Liver (tissue), 9 donors: Measurements from ENCODE around the gene TSEN34. TPM values are rescaled to one million over a fixed set of nuclear protein-coding genes. Genes with fewer than 3 reads are reported as not detected.
"Not testable (repeated sequence)": the region's sequence is repeated elsewhere in the genome, so short reads cannot be mapped to it uniquely, and the experiment has no call there.

ENCODE experiments used
- DNase-seq: peaks from one replicate; pipeline ENCODE4 v3.0.0-alpha.2; 2017; ENCODE audit warnings: low spot score
- H3K27ac ChIP-seq, 2 donors: one replicate each; pipeline ENCODE4 v1.7.0; 2013; ENCODE audit warnings: inconsistent platforms in 2 of 2, low read length in 2 of 2, control low read depth in 1 of 2, low read depth in 1 of 2, mild to moderate bottlenecking in 1 of 2
- H3K27me3 ChIP-seq, 4 donors: one replicate each; pipeline versions ENCODE4 v1.6.1 to v1.7.0; 2013; ENCODE audit warnings: low read length in 3 of 4, inconsistent platforms in 1 of 4, mild to moderate bottlenecking in 1 of 4, moderate library complexity in 1 of 4; ENCODE audit not compliant: control insufficient read depth in 4 of 4, insufficient read depth in 4 of 4
- H3K36me3 ChIP-seq, 4 donors: one replicate each; pipeline versions ENCODE4 v1.6.1 to v1.7.0; 2013; ENCODE audit warnings: low read length in 3 of 4, mild to moderate bottlenecking in 3 of 4, low read depth in 1 of 4, moderate library complexity in 1 of 4; ENCODE audit not compliant: control insufficient read depth in 4 of 4, insufficient read depth in 3 of 4
- H3K4me1 ChIP-seq, 4 donors: one replicate each; pipeline versions ENCODE4 v1.6.1 to v1.7.0; 2013; ENCODE audit warnings: low read length in 3 of 4, mild to moderate bottlenecking in 3 of 4, moderate library complexity in 1 of 4; ENCODE audit not compliant: control insufficient read depth in 4 of 4, insufficient read depth in 4 of 4
- H3K4me3 ChIP-seq, 3 donors: one replicate each; pipeline versions ENCODE4 v1.6.1 to v1.7.0; 2013; ENCODE audit warnings: low read length in 3 of 3, control low read depth in 1 of 3, low read depth in 1 of 3, mild to moderate bottlenecking in 1 of 3
- H3K9ac ChIP-seq, 2 donors: one replicate each; pipeline ENCODE4 v1.7.0; 2013; ENCODE audit warnings: low read length in 2 of 2, mild to moderate bottlenecking in 2 of 2, moderate library complexity in 2 of 2, control low read depth in 1 of 2, low read depth in 1 of 2
- H3K9me3 ChIP-seq, 4 donors: one replicate each; pipeline versions ENCODE4 v1.6.1 to v1.7.0; 2013; ENCODE audit warnings: low read length in 3 of 4; ENCODE audit not compliant: control insufficient read depth in 4 of 4
- ATF3 ChIP-seq: IDR thresholded peaks from 2 replicates; pipeline ENCODE4 v1.6.1; 2016; ENCODE audit warnings: antibody characterized with exemption
- CTCF ChIP-seq: fragments of 150-350 bp; IDR thresholded peaks from 2 replicates; pipeline ENCODE4 v1.5.1; 2017; ENCODE audit warnings: improper control_type of control experiment, low read depth, low read length; ENCODE audit not compliant: missing input control
- EGR1 ChIP-seq, 2 donors: IDR thresholded peaks; 2 replicates each; pipeline ENCODE4 v1.6.1; 2016 to 2018; ENCODE audit warnings: antibody characterized with exemption in 2 of 2, low read depth in 2 of 2
- FOXA1 ChIP-seq: IDR thresholded peaks from 2 replicates; pipeline ENCODE4 v1.6.1; 2016; ENCODE audit warnings: antibody characterized with exemption
- MAX ChIP-seq: IDR thresholded peaks from 2 replicates; pipeline ENCODE4 v1.6.1; 2016; ENCODE audit warnings: antibody characterized with exemption
- NR2F2 ChIP-seq: IDR thresholded peaks from 2 replicates; pipeline ENCODE4 v1.6.1; 2016; ENCODE audit warnings: antibody characterized with exemption
- RAD21 ChIP-seq, 2 donors: IDR thresholded peaks; 2 replicates each; pipeline ENCODE4 v1.6.1; 2016; ENCODE audit warnings: antibody characterized with exemption in 2 of 2, mild to moderate bottlenecking in 2 of 2
- REST ChIP-seq: IDR thresholded peaks from 2 replicates; pipeline ENCODE4 v1.6.1; 2016; ENCODE audit warnings: antibody characterized with exemption, mild to moderate bottlenecking
- RXRA ChIP-seq, 2 donors: IDR thresholded peaks; 2 replicates each; pipeline ENCODE4 v1.6.1; 2017 to 2018; ENCODE audit warnings: antibody characterized with exemption in 2 of 2, mild to moderate bottlenecking in 1 of 2
- SP1 ChIP-seq: IDR thresholded peaks from 2 replicates; pipeline ENCODE4 v1.6.1; 2018; ENCODE audit warnings: antibody characterized with exemption, mild to moderate bottlenecking
- TAF1 ChIP-seq: conservative IDR thresholded peaks from 2 replicates; pipeline ENCODE4 v1.6.1; 2016; ENCODE audit warnings: antibody characterized with exemption, mild to moderate bottlenecking
- YY1 ChIP-seq: IDR thresholded peaks from 2 replicates; pipeline ENCODE4 v1.6.1; 2016; ENCODE audit warnings: antibody characterized with exemption, mild to moderate bottlenecking
- ZBTB33 ChIP-seq: IDR thresholded peaks from 2 replicates; pipeline ENCODE4 v1.6.1; 2016; ENCODE audit warnings: antibody characterized with exemption
- WGBS: extraction: QIAGEN DNeasy Blood & Tissue Kit; methylation state at CpG from one replicate; pipeline ENCODE4 v1.1.7; 2013; 5-methylcytosine and 5-hydroxymethylcytosine counted together
- polyA plus RNA-seq, 2 donors: library from polyadenylated mRNA; stranded (reverse) in 1 of 2; unstranded in 1 of 2; fragments of 200-250 nt in 1 of 2; fragments of >200 nt in 1 of 2; fragmentation: Nextera tagmentation in 1 of 2; extraction: Ambion mirVana in 1 of 2; gene quantifications; one replicate each; pipeline versions ENCODE4 v1.2.1 to v1.2.3, GENCODE V29; 2013 to 2015
- total RNA-seq, 2 donors: library from RNA; depleted of rRNA; stranded (reverse); fragments of >200 nt; gene quantifications; one replicate each; pipeline ENCODE4 v1.2.3, GENCODE V29; 2014
- donor health status: healthy.
- donor health status: healthy.
- donor health status: healthy.
- donor health status: healthy.
- donor health status: healthy.

The TSEN34 gene
- total and polyA plus RNA-seq, 4 donors = 15.5 to 37.9 (median 24.6) TPM

- peak; percentile 57 for TF ChIP-seq TAF1
- peak; percentile 84 for TF ChIP-seq NR2F2
- TF ChIP-seq ATF3 = peak; percentile 82
- peak; percentile 94 for TF ChIP-seq ZBTB33
- peak; percentile 98 for TF ChIP-seq SP1
- TF ChIP-seq EGR1 (IDR thresholded peaks at IDR 0.05; ENCODE audit: low read depth in 2 of 2) = no peak
- peak; percentile 94 for TF ChIP-seq FOXA1
Measured at GRCh38 chr19:54209811-54210494, 18.8 kb downstream of the TSEN34 start (continued).

- 85% methylated on average over 12 of the region's 12 CpGs for WGBS
- Histone ChIP-seq H3K27me3 (no peaks in the 10 kb centered on the region), H3K36me3 (peaks cover 5 to 15% (median 11%) of the 10 kb centered on the region in 4 donors), H3K4me1 (peaks cover 26 to 53% (median 43%) of the 10 kb centered on the region in 4 donors), H3K9me3 (no peaks in the 10 kb centered on the region), H3K27ac (peak overlapping the region; percentile 88 to 94), H3K9ac (no peak overlapping the region), H3K4me3 (peak overlapping the region in 2 of 3 donors; percentile 3 to 29)
- DNase-seq = no peak
- TF ChIP-seq ZBTB33 (no peak), YY1 (no peak), CTCF (no peak), RAD21 (IDR thresholded peaks at IDR 0.05) (no peak), FOXA1 (no peak), NR2F2 (no peak), SP1 (no peak), RXRA (IDR thresholded peaks at IDR 0.05) (no peak), REST (no peak), EGR1 (IDR thresholded peaks at IDR 0.05; ENCODE audit: low read depth in 2 of 2) (no peak), MAX (no peak)
Measured at GRCh38 chr19:54211235-54211634, 20.1 kb downstream of the TSEN34 start.

GRCh38 chr19:54214217-54214616 lies 23.1 kb downstream of the TSEN34 start:
- not testable (repeated sequence) for H3K36me3 ChIP-seq, DNase-seq, H3K27me3 ChIP-seq, H3K27ac ChIP-seq, H3K4me3 ChIP-seq, H3K9me3 ChIP-seq, H3K9ac ChIP-seq
- 42% methylated on average over 5 of the region's 5 CpGs for WGBS
- peaks cover 6 to 23% (median 15%) of the 10 kb centered on the region in 4 donors for H3K4me1 ChIP-seq

GRCh38 chr19:54214734-54215133 lies 23.6 kb downstream of the TSEN34 start:
- peaks cover 2 to 18% (median 10%) of the 10 kb centered on the region in 4 donors for H3K4me1 ChIP-seq
- WGBS = 98% methylated on average over 13 of the region's 19 CpGs
- H3K9me3 ChIP-seq, H3K4me3 ChIP-seq, H3K27me3 ChIP-seq, H3K36me3 ChIP-seq, H3K27ac ChIP-seq, DNase-seq, H3K9ac ChIP-seq: not testable (repeated sequence)
